NT2/D1 (cell line): Measurements from ENCODE around the gene APOA5.

Experiments used
- SUZ12 ChIP-seq: IDR thresholded peaks from 2 replicates; pipeline ENCODE4 v1.6.1; 2011; ENCODE audit not compliant: insufficient read length, insufficient read depth; ENCODE audit errors: extremely low read depth
- ZNF274 ChIP-seq: IDR thresholded peaks from 2 replicates; pipeline ENCODE4 v1.6.1; 2011; ENCODE audit warnings: mild to moderate bottlenecking, low read depth, low read length

GRCh38 chr11:116742104-116742503 is 49.6 kb downstream of the APOA5 start:
- TF ChIP-seq SUZ12 (no peak), ZNF274 (no peak)
